Epithelial cell of esophagus (primary cell): Measurements from ENCODE around the gene STAC.

ENCODE experiments used
- DNase-seq: peaks from one replicate; pipeline ENCODE4 v3.0.0; 2010; ENCODE audit warnings: low read depth
- H3K4me3 ChIP-seq: 2 replicates; pipeline ENCODE4 v1.5.1; 2011; ENCODE audit warnings: mild to moderate bottlenecking, low read length, control low read depth
- TF ChIP-seq, protein P1 (sequence below): IDR thresholded peaks from 2 replicates; pipeline ENCODE4 v1.5.1; 2011; ENCODE audit warnings: low read depth, mild to moderate bottlenecking, low read length, control low read depth, inconsistent platforms; ENCODE audit not compliant: insufficient read depth; ENCODE audit errors: missing control alignments

The STAC gene

DNA sequence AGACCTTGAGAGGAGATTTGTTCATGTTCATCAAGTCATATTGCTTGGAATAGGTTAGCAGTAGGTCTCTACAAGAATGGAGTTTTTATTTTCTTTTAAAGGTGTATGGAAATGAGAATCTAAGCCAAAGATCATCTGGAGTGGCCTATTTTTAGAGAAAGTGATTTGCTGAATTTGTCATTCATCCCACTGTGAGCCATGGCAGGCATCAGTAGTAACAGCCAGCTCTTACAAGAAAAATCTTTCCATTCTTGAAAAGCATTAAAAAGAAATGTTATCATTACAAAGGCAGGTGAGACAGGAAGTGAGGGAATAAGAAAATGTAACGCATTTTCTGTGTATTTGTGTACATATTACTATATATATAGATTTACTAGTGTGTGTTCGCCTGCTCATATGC is 29.6 kb downstream of the STAC start:
- no peak for DNase-seq
- TF ChIP-seq, protein P1, sequence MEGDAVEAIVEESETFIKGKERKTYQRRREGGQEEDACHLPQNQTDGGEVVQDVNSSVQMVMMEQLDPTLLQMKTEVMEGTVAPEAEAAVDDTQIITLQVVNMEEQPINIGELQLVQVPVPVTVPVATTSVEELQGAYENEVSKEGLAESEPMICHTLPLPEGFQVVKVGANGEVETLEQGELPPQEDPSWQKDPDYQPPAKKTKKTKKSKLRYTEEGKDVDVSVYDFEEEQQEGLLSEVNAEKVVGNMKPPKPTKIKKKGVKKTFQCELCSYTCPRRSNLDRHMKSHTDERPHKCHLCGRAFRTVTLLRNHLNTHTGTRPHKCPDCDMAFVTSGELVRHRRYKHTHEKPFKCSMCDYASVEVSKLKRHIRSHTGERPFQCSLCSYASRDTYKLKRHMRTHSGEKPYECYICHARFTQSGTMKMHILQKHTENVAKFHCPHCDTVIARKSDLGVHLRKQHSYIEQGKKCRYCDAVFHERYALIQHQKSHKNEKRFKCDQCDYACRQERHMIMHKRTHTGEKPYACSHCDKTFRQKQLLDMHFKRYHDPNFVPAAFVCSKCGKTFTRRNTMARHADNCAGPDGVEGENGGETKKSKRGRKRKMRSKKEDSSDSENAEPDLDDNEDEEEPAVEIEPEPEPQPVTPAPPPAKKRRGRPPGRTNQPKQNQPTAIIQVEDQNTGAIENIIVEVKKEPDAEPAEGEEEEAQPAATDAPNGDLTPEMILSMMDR = no peak
- no peak overlapping the region for H3K4me3 ChIP-seq

DNA sequence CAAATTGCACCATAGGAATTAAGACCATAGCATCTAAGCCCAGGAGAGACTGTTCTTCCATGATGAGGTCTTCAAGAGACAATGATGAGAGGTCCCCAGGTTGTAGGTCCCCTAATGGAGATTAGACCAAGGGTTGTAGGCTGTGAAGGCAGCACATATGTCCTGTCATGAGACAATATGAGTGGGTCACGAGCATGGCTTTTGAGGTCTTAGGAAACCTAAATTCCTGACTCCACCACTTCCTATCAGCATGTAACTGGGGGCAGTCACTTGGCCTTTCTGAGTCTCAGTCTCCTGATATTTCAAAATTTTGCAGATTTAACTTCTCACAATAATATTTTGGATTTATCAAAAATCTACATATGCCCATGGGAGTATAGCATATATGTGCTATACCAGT is 31.3 kb downstream of the STAC start:
- no peak overlapping the region for H3K4me3 ChIP-seq
- TF ChIP-seq, protein P1 = no peak
- no peak for DNase-seq

DNA sequence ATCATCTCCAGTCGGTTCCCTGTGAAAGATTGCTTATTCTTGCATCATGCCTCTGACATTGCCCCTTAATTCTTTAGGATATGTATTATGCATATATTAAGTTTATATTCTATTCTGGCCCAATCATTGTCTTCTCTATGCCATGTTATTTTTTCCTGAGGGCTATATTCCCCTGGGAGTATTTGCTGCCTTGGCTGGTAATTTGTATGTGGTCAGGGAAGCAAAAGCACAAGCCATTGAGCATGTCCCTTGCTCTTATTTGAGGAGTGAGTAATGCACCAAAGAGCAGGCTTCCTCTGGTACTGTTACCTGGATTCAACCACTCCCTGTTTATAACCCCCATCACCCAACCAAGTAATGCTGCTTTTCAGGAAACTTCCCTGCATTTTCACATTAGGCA is 36.3 kb downstream of the STAC start:
- no peak overlapping the region for H3K4me3 ChIP-seq
- peak; percentile 35 for DNase-seq
- TF ChIP-seq, protein P1 = no peak

DNA sequence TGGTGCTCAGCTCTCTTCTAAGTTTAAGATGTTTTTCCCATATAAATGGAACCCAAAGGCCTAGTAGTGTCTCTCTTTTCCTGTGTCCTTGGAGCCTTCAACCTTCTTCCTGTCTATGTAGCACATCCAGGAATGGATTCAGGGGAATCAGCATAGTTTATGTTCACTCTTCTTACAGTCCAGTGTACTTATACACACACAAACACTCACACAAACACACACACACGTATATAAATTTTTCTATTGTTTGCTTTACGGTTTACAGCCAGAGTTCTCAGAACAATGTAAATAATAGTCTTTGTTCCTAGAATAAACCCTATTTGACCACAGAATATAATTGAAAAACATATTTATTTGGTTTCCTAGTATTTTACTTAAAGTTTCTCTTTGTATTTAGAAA is 36.9 kb downstream of the STAC start:
- TF ChIP-seq, protein P1 = no peak
- DNase-seq = no peak
- H3K4me3 ChIP-seq = no peak overlapping the region

DNA sequence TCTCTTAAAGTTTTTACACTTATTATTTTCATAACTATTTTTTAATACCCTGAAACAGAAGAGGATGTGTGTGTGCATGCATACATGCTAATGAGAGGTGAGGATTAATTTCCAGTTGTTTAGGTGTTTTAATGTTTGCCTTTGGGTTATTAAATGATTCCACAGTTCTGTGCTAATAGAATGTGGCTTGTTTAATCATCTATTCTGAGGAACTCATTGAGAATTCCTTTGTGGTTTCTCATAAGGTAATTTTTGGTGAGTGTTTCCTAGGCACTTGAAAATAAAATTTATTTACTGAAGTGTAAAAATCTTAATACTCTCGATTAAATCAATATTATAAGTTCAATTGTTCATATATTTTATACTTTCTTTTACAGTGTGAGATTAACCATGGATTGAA is 38.0 kb downstream of the STAC start:
- TF ChIP-seq, protein P1 = no peak
- DNase-seq = peak; percentile 46
- H3K4me3 ChIP-seq = no peak overlapping the region

DNA sequence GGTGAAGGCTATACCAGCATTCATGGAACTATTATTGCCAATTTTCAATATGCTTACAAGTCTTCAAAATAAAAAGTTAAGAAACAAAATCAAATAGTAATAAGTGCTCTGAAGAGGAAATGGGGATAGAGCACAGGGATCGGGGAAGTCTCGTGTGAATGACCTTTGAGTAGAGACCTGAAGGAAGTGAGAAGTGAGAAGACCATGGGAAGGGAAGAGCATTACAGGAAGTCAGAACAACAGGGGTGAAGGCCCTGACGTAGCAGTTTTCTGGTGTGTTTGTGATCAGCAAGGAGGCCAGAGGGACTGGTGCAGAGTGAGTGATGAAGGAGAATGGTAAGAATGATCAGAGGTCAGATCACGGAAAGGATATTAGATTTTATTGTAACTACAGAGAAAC is 48.1 kb downstream of the STAC start:
- TF ChIP-seq, protein P1 = no peak
- DNase-seq = no peak
- H3K4me3 ChIP-seq = no peak overlapping the region

DNA sequence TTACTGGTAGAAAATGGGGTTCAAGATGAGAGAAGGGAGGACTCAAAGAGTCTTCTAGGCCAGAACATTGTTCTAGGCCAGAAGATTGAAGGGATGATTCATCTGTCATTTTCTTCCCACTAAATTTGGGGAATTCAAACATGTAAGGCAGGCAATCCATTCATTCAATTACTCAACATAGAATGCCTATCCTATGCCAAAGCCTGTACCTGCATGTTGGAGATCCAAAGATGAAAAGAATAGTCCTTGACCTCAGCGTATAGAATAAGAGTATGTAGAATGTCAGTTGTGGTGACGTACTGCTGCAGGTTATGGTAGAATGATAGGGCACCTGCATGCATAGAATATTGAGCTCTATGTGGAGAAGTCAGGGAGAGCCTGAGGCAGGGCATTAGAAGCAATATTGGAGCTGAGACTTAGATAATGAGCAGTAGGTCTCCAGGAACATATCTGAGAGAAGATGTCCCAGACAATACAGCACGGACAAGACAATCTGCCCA is 49.7 kb downstream of the STAC start:
- peak; percentile 70 for DNase-seq
- no peak overlapping the region for H3K4me3 ChIP-seq
- TF ChIP-seq, protein P1 = no peak
